OCI-LY1 (cell line): ENCODE measurements around the gene CSTF1.

Experiments
- CTCF ChIP-seq: fragments of 200-600 bp; sonication (generic), shearing (Covaris generic); IDR thresholded peaks from 2 replicates; pipeline ENCODE4 v1.5.1; 2017; ENCODE audit warnings: mild to moderate bottlenecking, antibody characterized with exemption, low read length, moderate library complexity, mixed read lengths
- EZH2 ChIP-seq: fragments of 200-600 bp; sonication (generic), shearing (Covaris generic); IDR thresholded peaks from 2 replicates; pipeline ENCODE4 v1.8.0; 2017; ENCODE audit warnings: borderline replicate concordance, mixed run types, mild to moderate bottlenecking, antibody characterized with exemption, low read length, moderate library complexity, mixed read lengths

GRCh38 chr20:56382696-56383095 lies 9.7 kb upstream of the CSTF1 start:
- TF ChIP-seq CTCF (no peak), EZH2 (no peak)
